Activated T-helper 2 cell treated with anti-CD3 and anti-CD28 coated beads, Interferon-gamma antibody, Interleukin-2, Interleukin-4, amounts not matched to agents 10 μg/mL and 5 μg/mL and 100 μg/mL, durations not matched to agents 14 hours and 24 hours and 36 hours (primary cell): ENCODE data around the gene HBS1L. TPM values are rescaled to one million over a fixed set of nuclear protein-coding genes. Genes with fewer than 3 reads are reported as not detected.

ENCODE experiments used
- DNase-seq: peaks from one replicate; pipeline ENCODE4 v3.0.0; 2021; ENCODE audit warnings: low spot score
- H3K27ac Mint-ChIP-seq: one replicate; pipeline ENCODE4 v1.8.0; 2021; ENCODE audit warnings: mixed read lengths
- H3K27me3 Mint-ChIP-seq: one replicate; pipeline ENCODE4 v1.8.0; 2021; ENCODE audit warnings: low read depth, mixed read lengths
- H3K36me3 Mint-ChIP-seq: one replicate; pipeline ENCODE4 v1.8.0; 2021; ENCODE audit warnings: low read depth, mixed read lengths
- H3K4me1 Mint-ChIP-seq: one replicate; pipeline ENCODE4 v1.8.0; 2021; ENCODE audit warnings: low read depth, mixed read lengths
- H3K4me3 Mint-ChIP-seq: one replicate; pipeline ENCODE4 v1.8.0; 2021; ENCODE audit warnings: low read depth, mild to moderate bottlenecking, moderate library complexity, mixed read lengths
- H3K9me3 Mint-ChIP-seq: one replicate; pipeline ENCODE4 v1.8.0; 2021; ENCODE audit warnings: mixed read lengths
- intact Hi-C: fragments of 100-400 bp; cut with micrococcal nuclease; formaldehyde crosslinking; loops from one replicate; pipeline ENCODE4 v1.15.1; 2023
- total RNA-seq: library from RNA; stranded (reverse); gene quantifications from 2 replicates; pipeline ENCODE4 v1.2.3, GENCODE V29; 2022

The HBS1L gene
- total RNA-seq, 1 donor from 2014 or later: 99.2 TPM

DNA sequence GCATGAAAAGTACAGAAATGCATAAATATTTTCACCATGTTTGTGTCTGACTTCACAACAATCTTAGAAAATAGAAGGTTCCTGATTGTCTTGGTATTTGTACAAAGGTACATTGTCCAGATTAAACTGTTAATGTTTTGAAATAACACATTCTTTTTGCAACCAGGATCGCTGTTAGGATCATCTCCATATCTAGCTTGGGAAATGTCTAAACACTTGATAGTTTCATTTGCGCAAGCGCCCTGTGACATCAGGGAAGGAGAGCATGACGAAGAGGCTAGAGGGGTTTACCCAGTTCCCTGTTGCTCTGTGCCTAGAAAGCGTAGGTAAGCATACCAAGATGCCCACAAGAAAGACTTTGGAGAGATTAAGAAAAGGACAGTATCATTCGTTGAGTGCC, 124.2 kb downstream of the HBS1L start:
- Mint-ChIP-seq H3K4me1 (peaks cover 2% of the 10 kb centered on the region), H3K9me3 (no peaks in the 10 kb centered on the region), H3K27me3 (no peaks in the 10 kb centered on the region), H3K27ac (no peak overlapping the region), H3K4me3 (no peak overlapping the region), H3K36me3 (peaks cover 5% of the 10 kb centered on the region)
- no peak for DNase-seq
- intact Hi-C loops: no loop called here

DNA sequence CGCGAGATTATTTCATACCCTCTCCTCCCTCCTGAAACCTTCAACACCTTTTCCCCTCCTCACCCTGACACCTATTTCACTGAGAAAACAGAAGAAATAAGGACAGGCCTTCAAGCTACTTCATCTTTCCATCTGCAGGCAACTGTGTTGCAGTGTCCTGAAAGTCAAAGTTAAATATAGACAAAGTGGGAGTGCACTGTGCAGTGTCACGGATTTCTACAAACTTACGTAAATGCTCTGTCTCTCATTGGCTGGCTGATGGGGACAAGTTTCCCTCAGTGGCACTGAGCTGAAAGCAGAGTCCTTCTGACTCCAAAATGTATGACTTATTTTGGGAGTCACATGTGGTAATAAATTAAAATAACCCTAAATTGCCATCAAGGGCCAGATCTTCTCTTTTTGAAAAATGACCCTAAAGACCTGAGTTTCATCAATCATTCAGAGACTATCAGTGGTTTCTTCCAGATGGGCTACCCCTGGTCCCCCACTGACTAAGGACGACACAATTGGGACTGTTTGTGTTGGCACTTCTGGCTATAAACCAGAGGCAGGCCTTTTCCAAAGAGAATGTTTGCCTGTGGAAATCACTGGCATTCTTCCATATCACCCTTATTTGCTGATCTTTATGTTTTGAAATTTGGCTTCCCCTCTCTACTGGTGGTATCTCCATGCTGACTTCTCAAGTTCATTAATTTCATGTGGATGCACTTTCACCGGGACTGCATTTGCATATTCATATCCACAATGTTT, 126.3 kb downstream of the HBS1L start:
- Mint-ChIP-seq H3K27me3 (no peaks in the 10 kb centered on the region), H3K4me3 (no peak overlapping the region), H3K4me1 (peaks cover 2% of the 10 kb centered on the region), H3K36me3 (peaks cover 6% of the 10 kb centered on the region), H3K9me3 (no peaks in the 10 kb centered on the region), H3K27ac (no peak overlapping the region)
- no peak for DNase-seq
- intact Hi-C loops: no loop called here

DNA sequence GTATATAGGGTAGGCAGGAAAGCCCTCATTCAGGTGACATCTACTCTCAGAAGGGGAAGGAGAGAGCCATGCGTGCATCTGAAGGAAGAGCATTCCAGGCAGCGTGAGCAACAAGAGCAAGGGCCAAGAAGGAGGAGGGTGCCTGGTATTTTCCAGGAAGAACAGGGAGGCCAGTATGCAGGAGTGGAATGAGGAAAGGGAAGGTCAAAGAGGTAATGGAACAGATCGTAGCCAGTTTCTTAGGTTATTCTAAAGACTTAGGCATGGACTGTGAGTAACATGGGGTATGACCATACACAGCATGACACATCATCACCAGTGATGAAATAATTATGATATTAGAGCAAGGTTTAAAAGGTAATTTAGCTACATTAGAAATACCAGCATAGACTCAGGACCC, 128.8 kb downstream of the HBS1L start:
- H3K27ac Mint-ChIP-seq: no peak overlapping the region
- H3K27me3 Mint-ChIP-seq: no peaks in the 10 kb centered on the region
- no peak overlapping the region for H3K4me3 Mint-ChIP-seq
- DNase-seq: no peak
- peaks cover 2% of the 10 kb centered on the region for H3K4me1 Mint-ChIP-seq
- peaks cover 6% of the 10 kb centered on the region for H3K36me3 Mint-ChIP-seq
- intact Hi-C loops: no loop called here
- H3K9me3 Mint-ChIP-seq: no peaks in the 10 kb centered on the region

DNA sequence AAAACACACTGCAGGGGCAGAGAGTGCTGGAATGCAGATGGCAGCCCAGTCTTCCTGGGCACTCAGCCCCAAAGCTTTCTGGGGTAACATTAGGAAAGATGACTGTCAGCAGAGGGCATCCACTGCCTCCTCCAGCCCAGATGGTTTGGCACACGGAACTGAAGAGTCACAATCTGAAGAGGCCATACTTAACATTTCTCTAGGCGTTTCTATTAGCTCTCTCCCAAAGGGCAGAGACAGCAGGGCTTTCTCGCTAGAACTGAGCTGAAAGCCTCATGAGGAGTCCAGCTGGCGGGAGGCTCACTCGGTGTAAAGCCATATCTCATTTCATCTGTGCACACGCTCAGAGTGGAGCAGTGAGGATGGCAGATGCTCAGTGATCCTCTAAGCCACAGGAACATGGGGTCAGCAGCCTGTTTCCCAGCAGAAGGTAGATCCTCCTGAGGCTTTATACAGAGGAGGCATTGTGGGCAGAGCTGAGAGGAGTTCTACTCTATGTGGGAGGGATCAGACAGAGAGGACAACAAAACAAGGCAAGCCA, 132.8 kb downstream of the HBS1L start:
- Mint-ChIP-seq H3K27me3 (no peaks in the 10 kb centered on the region), H3K4me1 (no peaks in the 10 kb centered on the region), H3K4me3 (no peak overlapping the region), H3K27ac (no peak overlapping the region), H3K36me3 (peaks cover 6% of the 10 kb centered on the region), H3K9me3 (no peaks in the 10 kb centered on the region)
- DNase-seq: no peak
- intact Hi-C loops: no loop called here

DNA sequence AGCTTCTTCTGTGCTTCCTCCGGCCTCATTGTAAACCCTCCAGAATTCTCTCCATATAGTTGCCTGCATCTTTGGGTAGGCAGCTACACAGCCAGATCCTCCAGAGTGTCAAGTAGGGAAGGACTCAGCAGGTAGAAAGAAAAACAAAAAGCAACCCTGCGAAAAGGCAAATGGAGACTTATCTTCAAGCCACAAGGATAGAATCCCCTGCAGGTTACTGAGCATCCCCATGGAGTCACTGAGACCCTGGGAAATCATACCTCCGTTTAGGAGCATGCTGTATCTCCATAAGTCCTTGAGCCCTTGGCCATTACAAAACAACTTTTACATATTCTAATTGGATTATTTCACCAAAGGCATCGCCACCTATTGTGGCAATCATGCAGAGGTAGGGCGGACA, 133.3 kb downstream of the HBS1L start:
- intact Hi-C loops: no loop called here
- Mint-ChIP-seq H3K27ac (no peak overlapping the region), H3K4me3 (no peak overlapping the region), H3K27me3 (no peaks in the 10 kb centered on the region), H3K9me3 (no peaks in the 10 kb centered on the region), H3K4me1 (no peaks in the 10 kb centered on the region), H3K36me3 (peaks cover 6% of the 10 kb centered on the region)
- no peak for DNase-seq

DNA sequence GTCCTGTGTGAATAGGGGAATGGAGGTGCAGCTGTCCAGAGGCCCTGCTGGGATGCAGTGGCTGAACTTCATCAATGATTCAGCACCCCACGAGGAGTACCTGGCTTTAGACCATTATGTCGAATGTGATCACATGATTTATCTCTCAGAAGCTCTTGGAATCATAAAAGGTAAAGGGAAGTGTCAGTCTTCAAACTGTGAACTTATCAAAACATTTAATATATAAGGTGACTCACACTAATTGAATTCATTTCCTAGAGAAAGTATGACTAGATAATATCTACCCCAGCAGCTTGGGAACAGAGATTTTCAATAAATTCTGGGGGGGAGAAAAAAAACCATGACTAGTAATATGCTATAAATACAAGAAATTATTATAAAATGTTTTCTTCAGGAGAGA, 134.2 kb downstream of the HBS1L start:
- H3K4me3 Mint-ChIP-seq: no peak overlapping the region
- H3K27ac Mint-ChIP-seq: no peak overlapping the region
- no peaks in the 10 kb centered on the region for H3K4me1 Mint-ChIP-seq
- H3K27me3 Mint-ChIP-seq: no peaks in the 10 kb centered on the region
- intact Hi-C loops: no loop called here
- H3K36me3 Mint-ChIP-seq: peaks cover under 1% of the 10 kb centered on the region
- no peak for DNase-seq
- no peaks in the 10 kb centered on the region for H3K9me3 Mint-ChIP-seq

DNA sequence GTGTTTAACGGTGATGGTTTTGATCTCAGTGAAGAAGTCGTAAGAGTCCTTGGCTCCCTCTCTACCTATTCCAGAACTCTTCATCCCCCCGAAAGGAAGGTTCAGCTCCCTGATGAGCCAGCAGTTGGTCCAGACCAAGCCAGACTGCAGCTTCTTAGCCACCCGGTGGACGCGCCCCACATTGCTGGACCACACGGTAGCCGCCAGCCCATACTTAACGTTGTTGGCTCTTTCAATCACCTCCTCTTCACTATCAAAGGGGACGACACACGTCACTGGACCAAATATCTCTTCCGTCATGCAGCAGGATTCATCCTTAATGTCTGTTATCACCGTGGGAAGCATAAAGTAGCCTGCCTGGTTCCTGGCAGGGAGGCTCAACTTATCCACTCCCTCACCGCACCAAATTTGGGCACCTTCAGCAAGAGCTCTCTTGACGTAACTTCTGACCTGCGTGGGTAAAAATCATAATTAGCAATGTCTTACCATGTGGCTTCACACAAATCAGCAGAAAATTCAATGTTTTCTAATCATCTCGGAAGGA, 136.1 kb downstream of the HBS1L start:
- Mint-ChIP-seq H3K27me3 (peaks cover 2% of the 10 kb centered on the region), H3K27ac (no peak overlapping the region), H3K4me3 (no peak overlapping the region), H3K4me1 (no peaks in the 10 kb centered on the region), H3K36me3 (no peaks in the 10 kb centered on the region), H3K9me3 (no peaks in the 10 kb centered on the region)
- intact Hi-C loops: no loop called here
- no peak for DNase-seq

DNA sequence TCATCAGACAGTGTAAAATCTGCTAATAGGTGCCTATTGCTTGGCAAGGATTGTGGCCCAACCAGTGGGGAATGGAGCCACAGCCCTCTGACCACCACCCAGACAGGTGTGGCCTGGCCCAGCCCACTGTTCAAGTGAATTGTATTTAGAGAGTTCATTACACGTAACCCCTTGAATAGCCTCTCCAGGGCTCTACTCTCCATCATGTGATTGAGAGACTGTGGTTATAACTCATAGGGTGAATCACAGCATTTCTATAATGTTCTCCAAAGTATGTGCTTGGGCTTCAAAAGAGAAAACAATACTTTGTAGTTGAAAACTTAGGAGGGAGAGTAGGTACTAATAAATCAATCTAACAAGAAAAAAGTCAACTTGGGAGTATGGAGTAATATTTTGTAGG, 143.1 kb downstream of the HBS1L start:
- DNase-seq: no peak
- no peak overlapping the region for H3K27ac Mint-ChIP-seq
- peaks cover 12% of the 10 kb centered on the region for H3K27me3 Mint-ChIP-seq
- no peak overlapping the region for H3K4me3 Mint-ChIP-seq
- no peaks in the 10 kb centered on the region for H3K36me3 Mint-ChIP-seq
- no peaks in the 10 kb centered on the region for H3K4me1 Mint-ChIP-seq
- no peaks in the 10 kb centered on the region for H3K9me3 Mint-ChIP-seq
- intact Hi-C loops: no loop called here

DNA sequence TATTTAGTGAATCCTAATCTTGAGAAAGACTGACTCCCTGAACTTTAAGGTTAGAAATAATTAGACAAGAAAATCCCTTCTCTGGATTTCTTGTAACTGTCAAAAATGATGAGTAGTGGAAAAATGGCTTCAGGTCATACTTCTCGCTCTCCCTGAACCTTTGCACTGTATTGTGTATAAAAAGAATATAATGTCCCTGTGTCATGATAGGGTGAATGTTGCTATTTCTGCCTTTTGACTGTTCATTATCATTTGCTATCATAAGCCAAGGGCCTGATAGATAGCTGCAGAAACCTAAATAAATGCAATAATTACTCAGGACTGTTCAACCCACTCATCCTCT, 144.1 kb downstream of the HBS1L start:
- H3K36me3 Mint-ChIP-seq: no peaks in the 10 kb centered on the region
- intact Hi-C loops: no loop called here
- H3K4me1 Mint-ChIP-seq: no peaks in the 10 kb centered on the region
- no peak overlapping the region for H3K4me3 Mint-ChIP-seq
- H3K27ac Mint-ChIP-seq: no peak overlapping the region
- no peak for DNase-seq
- H3K27me3 Mint-ChIP-seq: peaks cover 12% of the 10 kb centered on the region
- H3K9me3 Mint-ChIP-seq: no peaks in the 10 kb centered on the region

Other genes with a start within 250 kb of the HBS1L start
- gene ALDH8A1, start 104.7 kb downstream of the HBS1L start, total RNA-seq: 1.1 and 1.2 TPM in 2 replicates
- gene MYB, start 126.5 kb upstream of the HBS1L start, total RNA-seq: 82.5 and 84.5 TPM in 2 replicates